Liver (tissue), 9 donors: Measurements from ENCODE around the gene GRSF1. TPM values are rescaled to one million over a fixed set of nuclear protein-coding genes. Genes with fewer than 3 reads are reported as not detected.

ENCODE experiments used
- DNase-seq: peaks from one replicate; pipeline ENCODE4 v3.0.0-alpha.2; 2017; ENCODE audit warnings: low spot score
- H3K27ac ChIP-seq, 2 donors: one replicate each; pipeline ENCODE4 v1.7.0; 2013; ENCODE audit warnings: inconsistent platforms in 2 of 2, low read length in 2 of 2, control low read depth in 1 of 2, low read depth in 1 of 2, mild to moderate bottlenecking in 1 of 2
- H3K27me3 ChIP-seq, 4 donors: one replicate each; pipeline versions ENCODE4 v1.6.1 to v1.7.0; 2013; ENCODE audit warnings: low read length in 3 of 4, inconsistent platforms in 1 of 4, mild to moderate bottlenecking in 1 of 4, moderate library complexity in 1 of 4; ENCODE audit not compliant: control insufficient read depth in 4 of 4, insufficient read depth in 4 of 4
- H3K36me3 ChIP-seq, 4 donors: one replicate each; pipeline versions ENCODE4 v1.6.1 to v1.7.0; 2013; ENCODE audit warnings: low read length in 3 of 4, mild to moderate bottlenecking in 3 of 4, low read depth in 1 of 4, moderate library complexity in 1 of 4; ENCODE audit not compliant: control insufficient read depth in 4 of 4, insufficient read depth in 3 of 4
- H3K4me1 ChIP-seq, 4 donors: one replicate each; pipeline versions ENCODE4 v1.6.1 to v1.7.0; 2013; ENCODE audit warnings: low read length in 3 of 4, mild to moderate bottlenecking in 3 of 4, moderate library complexity in 1 of 4; ENCODE audit not compliant: control insufficient read depth in 4 of 4, insufficient read depth in 4 of 4
- H3K4me3 ChIP-seq, 3 donors: one replicate each; pipeline versions ENCODE4 v1.6.1 to v1.7.0; 2013; ENCODE audit warnings: low read length in 3 of 3, control low read depth in 1 of 3, low read depth in 1 of 3, mild to moderate bottlenecking in 1 of 3
- H3K9ac ChIP-seq, 2 donors: one replicate each; pipeline ENCODE4 v1.7.0; 2013; ENCODE audit warnings: low read length in 2 of 2, mild to moderate bottlenecking in 2 of 2, moderate library complexity in 2 of 2, control low read depth in 1 of 2, low read depth in 1 of 2
- H3K9me3 ChIP-seq, 4 donors: one replicate each; pipeline versions ENCODE4 v1.6.1 to v1.7.0; 2013; ENCODE audit warnings: low read length in 3 of 4; ENCODE audit not compliant: control insufficient read depth in 4 of 4
- ATF3 ChIP-seq: IDR thresholded peaks from 2 replicates; pipeline ENCODE4 v1.6.1; 2016; ENCODE audit warnings: antibody characterized with exemption
- EGR1 ChIP-seq, 2 donors: IDR thresholded peaks; 2 replicates each; pipeline ENCODE4 v1.6.1; 2016 to 2018; ENCODE audit warnings: antibody characterized with exemption in 2 of 2, low read depth in 2 of 2
- FOXA1 ChIP-seq: IDR thresholded peaks from 2 replicates; pipeline ENCODE4 v1.6.1; 2016; ENCODE audit warnings: antibody characterized with exemption
- FOXA2 ChIP-seq: IDR thresholded peaks from 2 replicates; pipeline ENCODE4 v1.6.1; 2016; ENCODE audit warnings: antibody characterized with exemption
- GABPA ChIP-seq, 2 donors: IDR thresholded peaks in 1 of 2; conservative IDR thresholded peaks in 1 of 2; 2 replicates each; pipeline ENCODE4 v1.6.1; 2016; ENCODE audit warnings: antibody characterized with exemption in 2 of 2, mild to moderate bottlenecking in 1 of 2, moderate library complexity in 1 of 2
- HNF4A ChIP-seq, 2 donors: conservative IDR thresholded peaks; 2 replicates each; pipeline ENCODE4 v1.6.1; 2016; ENCODE audit warnings: antibody characterized with exemption in 2 of 2, mild to moderate bottlenecking in 2 of 2
- JUND ChIP-seq, 2 donors: IDR thresholded peaks; 2 replicates each; pipeline ENCODE4 v1.6.1; 2016; ENCODE audit warnings: antibody characterized with exemption in 2 of 2
- MAX ChIP-seq: IDR thresholded peaks from 2 replicates; pipeline ENCODE4 v1.6.1; 2016; ENCODE audit warnings: antibody characterized with exemption
- NR2F2 ChIP-seq: IDR thresholded peaks from 2 replicates; pipeline ENCODE4 v1.6.1; 2016; ENCODE audit warnings: antibody characterized with exemption
- RAD21 ChIP-seq, 2 donors: IDR thresholded peaks; 2 replicates each; pipeline ENCODE4 v1.6.1; 2016; ENCODE audit warnings: antibody characterized with exemption in 2 of 2, mild to moderate bottlenecking in 2 of 2
- REST ChIP-seq: IDR thresholded peaks from 2 replicates; pipeline ENCODE4 v1.6.1; 2016; ENCODE audit warnings: antibody characterized with exemption, mild to moderate bottlenecking
- RXRA ChIP-seq, 2 donors: IDR thresholded peaks; 2 replicates each; pipeline ENCODE4 v1.6.1; 2017 to 2018; ENCODE audit warnings: antibody characterized with exemption in 2 of 2, mild to moderate bottlenecking in 1 of 2
- SP1 ChIP-seq: IDR thresholded peaks from 2 replicates; pipeline ENCODE4 v1.6.1; 2018; ENCODE audit warnings: antibody characterized with exemption, mild to moderate bottlenecking
- TAF1 ChIP-seq: conservative IDR thresholded peaks from 2 replicates; pipeline ENCODE4 v1.6.1; 2016; ENCODE audit warnings: antibody characterized with exemption, mild to moderate bottlenecking
- YY1 ChIP-seq: IDR thresholded peaks from 2 replicates; pipeline ENCODE4 v1.6.1; 2016; ENCODE audit warnings: antibody characterized with exemption, mild to moderate bottlenecking
- ZBTB33 ChIP-seq: IDR thresholded peaks from 2 replicates; pipeline ENCODE4 v1.6.1; 2016; ENCODE audit warnings: antibody characterized with exemption
- WGBS: extraction: QIAGEN DNeasy Blood & Tissue Kit; methylation state at CpG from one replicate; pipeline ENCODE4 v1.1.7; 2013; 5-methylcytosine and 5-hydroxymethylcytosine counted together
- polyA plus RNA-seq, 2 donors: library from polyadenylated mRNA; stranded (reverse) in 1 of 2; unstranded in 1 of 2; fragments of 200-250 nt in 1 of 2; fragments of >200 nt in 1 of 2; fragmentation: Nextera tagmentation in 1 of 2; extraction: Ambion mirVana in 1 of 2; gene quantifications; one replicate each; pipeline versions ENCODE4 v1.2.1 to v1.2.3, GENCODE V29; 2013 to 2015
- total RNA-seq, 2 donors: library from RNA; depleted of rRNA; stranded (reverse); fragments of >200 nt; gene quantifications; one replicate each; pipeline ENCODE4 v1.2.3, GENCODE V29; 2014
- donor health status: healthy.
- donor health status: healthy.
- donor health status: healthy.
- donor health status: healthy.
- donor health status: healthy.

GRSF1 gene
- total and polyA plus RNA-seq, 4 donors: 22.5 to 30.4 (median 28.0) TPM

GRCh38 chr4:70802928-70803580 lies 36.6 kb downstream of the GRSF1 start:
- Histone ChIP-seq H3K4me1 (peaks cover 0 to 4% (median 0%) of the 10 kb centered on the region in 4 donors), H3K9me3 (no peaks in the 10 kb centered on the region), H3K4me3 (no peak overlapping the region), H3K36me3 (peaks cover 0 to 4% (median 3%) of the 10 kb centered on the region in 4 donors), H3K27me3 (no peaks in the 10 kb centered on the region), H3K27ac (no peak overlapping the region), H3K9ac (no peak overlapping the region)
- TF ChIP-seq EGR1 (IDR thresholded peaks at IDR 0.05; ENCODE audit: low read depth in 2 of 2) (no peak), FOXA1 (no peak), FOXA2 (no peak), RAD21 (IDR thresholded peaks at IDR 0.05) (no peak), ATF3 (no peak), NR2F2 (no peak), MAX (no peak), JUND (IDR thresholded peaks at IDR 0.05) (no peak), HNF4A (conservative IDR thresholded peaks at IDR 0.05) (no peak)
- no peak for DNase-seq
- WGBS: 90% methylated on average over 5 of the region's 5 CpGs

- no peaks in the 10 kb centered on the region for H3K27me3 ChIP-seq
- DNase-seq: no peak
- TF ChIP-seq ZBTB33 (no peak), TAF1 (no peak), YY1 (no peak), FOXA1 (no peak), SP1 (no peak), MAX (no peak), REST (no peak), GABPA (IDR thresholded peaks at IDR 0.05 in 1 of 2, conservative IDR thresholded peaks at IDR 0.05 in 1 of 2) (no peak), JUND (IDR thresholded peaks at IDR 0.05) (no peak), NR2F2 (no peak), RXRA (IDR thresholded peaks at IDR 0.05) (no peak), EGR1 (IDR thresholded peaks at IDR 0.05; ENCODE audit: low read depth in 2 of 2) (no peak)
- H3K9ac ChIP-seq: no peak overlapping the region
- peaks cover 0 to 4% (median 0%) of the 10 kb centered on the region in 4 donors for H3K4me1 ChIP-seq
- H3K4me3 ChIP-seq: no peak overlapping the region
- no peak overlapping the region for H3K27ac ChIP-seq
- 96% methylated on average over 1 of the region's 1 CpG for WGBS
- no peaks in the 10 kb centered on the region for H3K9me3 ChIP-seq
- peaks cover 0 to 3% (median 2%) of the 10 kb centered on the region in 4 donors for H3K36me3 ChIP-seq
These were observed 38.4 kb downstream of the GRSF1 start for GRCh38 chr4:70801265-70801809.
